Activated CD4-positive, alpha-beta T cell treated with anti-CD3 and anti-CD28 coated beads, Interleukin-2, amount 50 U/mL, for 48 hours (primary cell): Measurements from ENCODE around the gene PERCC1.
"Not testable (repeated sequence)": the region's sequence is repeated elsewhere in the genome, so short reads cannot be mapped to it uniquely, and the experiment has no call there.

Experiments used
- DNase-seq, 2 experiments: peaks; one replicate each; pipeline ENCODE4 v3.0.0-alpha.2; 2020

The PERCC1 gene

DNA sequence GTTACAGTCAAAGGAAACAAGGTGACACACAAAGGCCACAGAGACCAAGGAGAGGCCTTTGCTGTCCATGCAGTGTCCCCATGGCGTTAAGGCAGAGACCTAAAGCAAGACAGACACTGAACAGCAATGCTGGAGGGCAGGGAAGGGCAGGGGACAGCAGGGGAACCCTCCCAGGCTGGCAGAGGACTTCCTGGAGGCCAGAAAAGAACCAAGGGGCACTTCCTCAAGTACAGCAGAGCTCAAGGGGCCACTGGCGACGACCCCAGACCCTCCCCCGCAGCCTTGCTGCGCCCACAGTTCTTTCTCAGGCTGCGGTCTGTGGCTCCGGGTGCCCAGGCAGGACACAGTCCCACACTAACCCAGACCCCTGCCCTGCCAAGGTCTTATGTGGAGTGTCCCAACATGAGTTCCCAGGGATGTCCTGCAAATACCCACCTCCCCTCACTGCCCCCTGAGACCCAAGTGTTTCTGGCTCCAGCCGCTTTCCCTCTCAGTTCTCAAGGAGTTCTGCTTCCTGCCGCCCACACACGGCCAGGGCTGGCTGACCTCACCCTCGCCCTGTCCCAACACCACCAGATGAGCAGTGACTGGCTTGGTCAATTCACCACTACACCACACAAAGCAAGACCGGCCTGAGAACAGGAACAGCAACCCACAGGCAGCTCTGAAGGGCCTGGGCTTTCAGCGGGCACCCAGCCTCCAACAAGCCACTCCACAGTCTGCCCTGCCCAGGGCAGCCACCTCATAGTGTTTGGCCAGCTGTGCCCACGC lies 39.8 kb downstream of the PERCC1 start:
- DNase-seq, result no peak

GRCh38 chr16:1471569-1472194 lies 40.8 kb downstream of the PERCC1 start:
- DNase-seq, result no peak

GRCh38 chr16:1472974-1473373 lies 42.1 kb downstream of the PERCC1 start:
- DNase-seq, result no peak

- no peak for DNase-seq
Measured at GRCh38 chr16:1474082-1474795, 43.4 kb downstream of the PERCC1 start.

- peak; percentile 87 to 90 for DNase-seq
Measured at GRCh38 chr16:1474796-1475551, 44.1 kb downstream of the PERCC1 start, which contains the start of gene CLCN7. CLCN7 (minus strand) TSS chr16:1475028; CDS start chr16:1474974, 54 bp downstream.

GRCh38 chr16:1475552-1476114 lies 44.8 kb downstream of the PERCC1 start:
- no peak for DNase-seq

- DNase-seq, result no peak
Measured at GRCh38 chr16:1477033-1477432, 46.2 kb downstream of the PERCC1 start.

DNA sequence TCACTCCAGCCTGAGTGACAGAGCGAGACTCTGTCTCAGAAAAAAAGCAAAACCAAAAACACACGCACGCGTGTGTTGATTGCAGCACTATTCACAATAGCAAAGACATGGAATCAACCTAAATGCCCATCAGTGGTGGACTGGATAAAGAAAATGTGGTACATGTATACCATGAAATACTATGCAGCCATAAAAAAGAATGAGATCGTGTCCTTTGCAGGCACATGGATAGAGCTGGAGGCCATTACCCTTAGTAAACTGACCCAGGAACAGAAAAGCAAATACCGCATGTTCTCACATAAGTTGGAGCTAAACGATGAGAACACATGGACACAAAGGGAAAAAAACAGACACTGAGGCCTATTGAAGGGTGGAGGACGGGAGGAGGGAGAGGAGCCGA lies 48.1 kb downstream of the PERCC1 start:
- DNase-seq, result not testable (repeated sequence)

- DNase-seq, result no peak
Measured at GRCh38 chr16:1481906-1482835, 51.3 kb downstream of the PERCC1 start.
